Adrenal gland (tissue), 12 donors: ENCODE results near the gene BOK. TPM values are rescaled to one million over a fixed set of nuclear protein-coding genes. Genes with fewer than 3 reads are reported as not detected.
"Not testable (repeated sequence)": the region's sequence is repeated elsewhere in the genome, so short reads cannot be mapped to it uniquely, and the experiment has no call there.

Source experiments
- DNase-seq, 7 donors: peaks; one replicate each; pipeline ENCODE4 v3.0.0-alpha.2; 2019 to 2020
- H3K27ac ChIP-seq, 5 donors: fragments of 200-600 bp; sonication (generic) in 4 of 5; 1 replicate in 3 of 5; 2 replicates in 2 of 5; pipeline versions ENCODE4 v1.5.1 to v1.8.0; 2016 to 2020; ENCODE audit warnings: mild to moderate bottlenecking in 1 of 5
- H3K27me3 ChIP-seq: fragments of 200-600 bp; 2 replicates; pipeline ENCODE4 v1.8.0; 2021
- H3K36me3 ChIP-seq, 2 donors: fragments of 200-600 bp; replicated peaks in 1 of 2; 1 replicate in 1 of 2; 2 replicates in 1 of 2; pipeline versions ENCODE4 v1.5.1 to v1.8.0; 2018 to 2022
- H3K4me1 ChIP-seq, 2 donors: fragments of 200-600 bp; replicated peaks in 1 of 2; 1 replicate in 1 of 2; 2 replicates in 1 of 2; pipeline versions ENCODE4 v1.5.1 to v1.8.0; 2018 to 2021
- H3K4me3 ChIP-seq, 4 donors: fragments of 200-600 bp; sonication (generic) in 3 of 4; one replicate each; pipeline ENCODE4 v1.5.1; 2016 to 2018
- H3K9me3 ChIP-seq, 3 donors: fragments of 200-600 bp; sonication (generic) in 1 of 3; replicated peaks in 1 of 3; 1 replicate in 2 of 3; 2 replicates in 1 of 3; pipeline versions ENCODE4 v1.5.1 to v1.8.0; 2016 to 2021
- POLR2A ChIP-seq, 2 donors: fragments of 450-650 bp; IDR thresholded peaks; one replicate each; pipeline ENCODE4 v1.6.1; 2017; ENCODE audit warnings: antibody characterized with exemption in 2 of 2, mild to moderate bottlenecking in 2 of 2, moderate library complexity in 1 of 2
- WGBS, 4 donors: extraction: QIAGEN DNeasy Blood & Tissue Kit in 2 of 4; methylation state at CpG; one replicate each; pipeline versions ENCODE4 v1.1.5 to v1.1.7; 2013 to 2017; 5-methylcytosine and 5-hydroxymethylcytosine counted together
- intact Hi-C, 2 donors: fragments of 100-400 bp; cut with DNase I; formaldehyde crosslinking; loops; one replicate each; pipeline versions ENCODE4 v1.14.1 to v1.15.0; 2022 to 2023
- polyA plus RNA-seq, 3 donors: library from polyadenylated mRNA; stranded (reverse); fragments of 200-250 nt in 2 of 3; fragments of 350-450 nt in 1 of 3; fragmentation: Illumina TruSeq in 1 of 3; extraction: RNeasy Lipid Tissue Mini Kit (QIAGEN cat#74804) in 1 of 3; gene quantifications; one replicate each; pipeline ENCODE4 v1.2.3, GENCODE V29; 2013 to 2014
- total RNA-seq, 9 donors: library from RNA; depleted of rRNA in 4 of 9; stranded (reverse); fragments of >200 nt in 4 of 9; fragments of 120-200 nt in 1 of 9; fragmentation: NEBNext Ultra II Directional in 1 of 9; extraction: Animal tissue kit (Norgen Biotek cat#: 25700) in 1 of 9; gene quantifications; one replicate each; pipeline versions ENCODE4 v1.1.0 to v1.2.4, GENCODE V29; 2013 to 2023
- TF ChIP-seq, protein P1 (sequence below), 6 experiments: fragments of 450-650 bp in 4 of 6; fragments of 200-600 bp in 2 of 6; sonication (generic) in 1 of 6; IDR thresholded peaks; 1 replicate in 5 of 6; 2 replicates in 1 of 6; pipeline versions ENCODE4 v1.5.1 to v1.8.0; 2016 to 2021; ENCODE audit warnings: antibody characterized with exemption in 6 of 6, mild to moderate bottlenecking in 2 of 6, moderate library complexity in 1 of 6
- donor health status: healthy with polysubstance abuse.
- donor health status: Bipolar disorder and iron deficiency.
- donor health status: DM: yes; HTN: yes; CAD: no.
- donor health status: DM: no; HTN: no; CAD: no.
- donor health status: DM: no; HTN: no; CAD: no.
- donor health status: DM: yes; HTN: yes; CAD: no.

The BOK gene
- total and polyA plus RNA-seq, 12 donors, result 2.9 to 41.7 (median 13.9) TPM

DNA sequence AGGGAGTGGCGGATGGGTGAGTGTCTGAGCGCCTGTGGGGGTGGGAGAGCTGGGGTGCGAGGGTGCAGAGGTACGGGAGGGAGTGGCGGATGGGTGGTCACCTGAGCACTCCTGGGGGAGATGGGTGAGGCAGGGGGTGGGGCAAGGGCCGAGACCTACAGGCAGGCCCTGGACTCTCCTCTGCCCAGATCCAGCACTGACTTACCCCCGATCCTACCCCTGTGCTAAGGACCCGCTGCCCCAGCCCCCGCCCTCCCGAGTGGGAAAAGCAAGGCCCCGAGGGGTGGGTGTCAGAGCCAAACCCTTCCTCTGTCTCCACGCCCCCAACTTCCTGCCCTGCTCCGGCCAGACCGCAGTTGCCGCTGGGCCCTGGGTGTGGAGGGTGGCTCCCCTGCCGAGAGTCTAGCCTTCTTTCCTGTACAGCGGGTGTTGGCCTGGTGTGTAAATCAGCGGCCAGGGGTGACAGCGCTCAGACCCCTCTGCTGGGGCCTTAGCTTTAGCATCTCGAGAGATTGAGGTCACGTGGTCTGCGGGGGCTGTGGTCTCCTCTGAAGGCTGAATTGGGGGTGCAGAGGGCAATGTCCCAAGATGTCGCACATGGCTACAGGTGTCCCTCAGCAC lies 12.5 kb downstream of the BOK start:
- intact Hi-C loops, result no loop called here
- Histone ChIP-seq H3K9me3 (no peaks in the 10 kb centered on the region), H3K36me3 (no peaks in the 10 kb centered on the region), H3K27ac (no peak overlapping the region), H3K4me1 (no peaks in the 10 kb centered on the region), H3K4me3 (no peak overlapping the region), H3K27me3 (no peaks in the 10 kb centered on the region)
- TF ChIP-seq, protein P1, sequence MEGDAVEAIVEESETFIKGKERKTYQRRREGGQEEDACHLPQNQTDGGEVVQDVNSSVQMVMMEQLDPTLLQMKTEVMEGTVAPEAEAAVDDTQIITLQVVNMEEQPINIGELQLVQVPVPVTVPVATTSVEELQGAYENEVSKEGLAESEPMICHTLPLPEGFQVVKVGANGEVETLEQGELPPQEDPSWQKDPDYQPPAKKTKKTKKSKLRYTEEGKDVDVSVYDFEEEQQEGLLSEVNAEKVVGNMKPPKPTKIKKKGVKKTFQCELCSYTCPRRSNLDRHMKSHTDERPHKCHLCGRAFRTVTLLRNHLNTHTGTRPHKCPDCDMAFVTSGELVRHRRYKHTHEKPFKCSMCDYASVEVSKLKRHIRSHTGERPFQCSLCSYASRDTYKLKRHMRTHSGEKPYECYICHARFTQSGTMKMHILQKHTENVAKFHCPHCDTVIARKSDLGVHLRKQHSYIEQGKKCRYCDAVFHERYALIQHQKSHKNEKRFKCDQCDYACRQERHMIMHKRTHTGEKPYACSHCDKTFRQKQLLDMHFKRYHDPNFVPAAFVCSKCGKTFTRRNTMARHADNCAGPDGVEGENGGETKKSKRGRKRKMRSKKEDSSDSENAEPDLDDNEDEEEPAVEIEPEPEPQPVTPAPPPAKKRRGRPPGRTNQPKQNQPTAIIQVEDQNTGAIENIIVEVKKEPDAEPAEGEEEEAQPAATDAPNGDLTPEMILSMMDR (IDR thresholded peaks at IDR 0.05), result no peak
- no peak for TF ChIP-seq POLR2A (IDR thresholded peaks at IDR 0.05)
- 78 to 92% (median 88%) methylated on average over 14 to 23 of the region's 23 CpGs for WGBS, 4 donors
- DNase-seq, result peak in 1 of 7 donors; percentile 11

DNA sequence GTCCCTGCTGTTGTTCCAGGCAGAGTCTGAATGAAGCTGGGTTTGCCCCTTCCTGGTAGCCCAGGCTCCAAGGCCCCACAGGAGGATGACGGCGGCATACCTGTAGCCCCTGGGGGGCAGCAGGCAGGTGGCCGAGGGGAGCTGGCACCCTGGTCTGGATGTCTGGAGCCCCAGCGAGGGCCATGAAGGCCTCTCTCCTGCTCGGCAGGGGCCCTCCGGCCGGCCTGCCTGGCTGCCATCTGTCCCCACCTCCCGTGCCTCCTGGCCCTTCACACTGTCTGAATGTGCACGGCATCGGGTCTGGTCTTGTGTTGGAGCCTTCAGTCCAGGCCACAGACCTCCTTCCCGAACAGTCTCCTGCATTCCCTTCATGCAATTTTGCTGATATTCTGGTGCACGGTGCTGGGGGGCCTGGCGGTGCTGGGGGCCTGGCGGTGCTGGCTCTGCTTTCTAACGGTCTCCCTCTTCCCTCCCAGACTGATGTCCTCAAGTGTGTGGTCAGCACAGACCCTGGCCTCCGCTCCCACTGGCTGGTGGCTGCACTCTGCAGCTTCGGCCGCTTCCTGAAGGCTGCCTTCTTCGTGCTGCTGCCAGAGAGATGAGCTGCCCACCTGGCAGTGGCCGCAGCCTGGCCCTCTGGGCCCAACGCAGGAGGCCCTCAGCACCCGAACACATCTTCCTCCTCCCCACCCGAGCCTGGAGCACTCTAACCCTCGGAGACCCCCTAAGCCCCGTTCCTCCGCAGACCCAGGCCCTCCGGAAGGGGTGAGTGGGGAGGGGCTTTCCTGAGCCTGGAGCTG lies 13.5 kb downstream of the BOK start:
- WGBS, 4 donors, result 91 to 94% (median 91%) methylated on average over 15 to 27 of the region's 27 CpGs
- TF ChIP-seq POLR2A (IDR thresholded peaks at IDR 0.05), result no peak
- TF ChIP-seq, protein P1 (IDR thresholded peaks at IDR 0.05), result no peak
- Histone ChIP-seq H3K27me3 (no peaks in the 10 kb centered on the region), H3K4me3 (no peak overlapping the region), H3K4me1 (no peaks in the 10 kb centered on the region), H3K36me3 (no peaks in the 10 kb centered on the region), H3K9me3 (no peaks in the 10 kb centered on the region), H3K27ac (no peak overlapping the region)
- no peak for DNase-seq
- intact Hi-C loops, result no loop called here

GRCh38 chr2:241572915-241573651 lies 14.5 kb downstream of the BOK start:
- H3K9me3 ChIP-seq, H3K4me3 ChIP-seq, H3K27me3 ChIP-seq, H3K4me1 ChIP-seq, intact Hi-C loops, H3K36me3 ChIP-seq, H3K27ac ChIP-seq, DNase-seq: not testable (repeated sequence)
- WGBS, 4 donors, result 87 to 93% (median 91%) methylated on average over 8 to 19 of the region's 20 CpGs

DNA sequence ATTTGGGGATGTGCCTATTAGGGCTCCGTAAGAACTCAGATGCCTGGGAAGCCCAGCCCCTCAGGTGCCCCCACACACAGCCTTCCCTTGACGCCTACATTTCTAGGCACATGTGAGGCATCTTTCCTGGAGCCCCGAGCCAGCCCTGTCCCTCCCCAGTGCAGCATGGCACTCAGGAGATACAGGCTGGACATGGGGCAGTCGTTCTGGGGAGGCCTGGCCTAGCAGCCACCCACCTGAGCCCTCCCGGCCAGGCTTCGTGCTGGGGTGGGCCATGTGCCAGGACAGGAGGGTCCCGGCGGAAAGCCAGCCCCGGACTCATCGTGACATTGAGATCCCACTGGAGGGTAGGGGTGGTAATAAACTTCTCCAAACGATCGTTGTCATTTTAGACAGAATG lies 15.2 kb downstream of the BOK start:
- WGBS, 4 donors, result 87 to 95% (median 91%) methylated on average over 11 to 12 of the region's 12 CpGs
- no peak overlapping the region for H3K27ac ChIP-seq
- H3K4me3 ChIP-seq, result no peak overlapping the region
- TF ChIP-seq POLR2A (IDR thresholded peaks at IDR 0.05), result no peak
- TF ChIP-seq, protein P1 (IDR thresholded peaks at IDR 0.05), result no peak
- intact Hi-C loops, result no loop called here
- no peaks in the 10 kb centered on the region for H3K9me3 ChIP-seq
- no peaks in the 10 kb centered on the region for H3K36me3 ChIP-seq
- H3K27me3 ChIP-seq, result no peaks in the 10 kb centered on the region
- no peaks in the 10 kb centered on the region for H3K4me1 ChIP-seq
- DNase-seq, result no peak
